Measurements from ENCODE around the gene EMILIN2. TPM values are rescaled to one million over a fixed set of nuclear protein-coding genes. Genes with fewer than 3 reads are reported as not detected.

EMILIN2 gene
- total RNA-seq, 3 donors from 2014 or later: 13.3 to 19.6 (median 18.3) TPM

GRCh38 chr18:2839202-2839601, 7.6 kb upstream of the EMILIN2 start:
- H3K36me3 ChIP-seq (ENCODE audit: low read depth): no peaks in the 10 kb centered on the region
- no peak overlapping the region for H3K4me3 ChIP-seq
- no peaks in the 10 kb centered on the region for H3K4me1 ChIP-seq (ENCODE audit: low read depth)
- H3K9me3 ChIP-seq: no peaks in the 10 kb centered on the region
- TF ChIP-seq, protein P1, sequence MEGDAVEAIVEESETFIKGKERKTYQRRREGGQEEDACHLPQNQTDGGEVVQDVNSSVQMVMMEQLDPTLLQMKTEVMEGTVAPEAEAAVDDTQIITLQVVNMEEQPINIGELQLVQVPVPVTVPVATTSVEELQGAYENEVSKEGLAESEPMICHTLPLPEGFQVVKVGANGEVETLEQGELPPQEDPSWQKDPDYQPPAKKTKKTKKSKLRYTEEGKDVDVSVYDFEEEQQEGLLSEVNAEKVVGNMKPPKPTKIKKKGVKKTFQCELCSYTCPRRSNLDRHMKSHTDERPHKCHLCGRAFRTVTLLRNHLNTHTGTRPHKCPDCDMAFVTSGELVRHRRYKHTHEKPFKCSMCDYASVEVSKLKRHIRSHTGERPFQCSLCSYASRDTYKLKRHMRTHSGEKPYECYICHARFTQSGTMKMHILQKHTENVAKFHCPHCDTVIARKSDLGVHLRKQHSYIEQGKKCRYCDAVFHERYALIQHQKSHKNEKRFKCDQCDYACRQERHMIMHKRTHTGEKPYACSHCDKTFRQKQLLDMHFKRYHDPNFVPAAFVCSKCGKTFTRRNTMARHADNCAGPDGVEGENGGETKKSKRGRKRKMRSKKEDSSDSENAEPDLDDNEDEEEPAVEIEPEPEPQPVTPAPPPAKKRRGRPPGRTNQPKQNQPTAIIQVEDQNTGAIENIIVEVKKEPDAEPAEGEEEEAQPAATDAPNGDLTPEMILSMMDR (IDR thresholded peaks at IDR 0.05): no peak
- ATAC-seq: no peak
- intact Hi-C loops (cut with DNase I, micrococcal nuclease): no loop called here
- DNase-seq: no peak

- no peaks in the 10 kb centered on the region for H3K9me3 ChIP-seq
- ATAC-seq: no peak
- no peaks in the 10 kb centered on the region for H3K36me3 ChIP-seq (ENCODE audit: low read depth)
- TF ChIP-seq, protein P1 (IDR thresholded peaks at IDR 0.05): no peak
- no peak overlapping the region for H3K4me3 ChIP-seq
- H3K4me1 ChIP-seq (ENCODE audit: low read depth): no peaks in the 10 kb centered on the region
- intact Hi-C loops (cut with DNase I, micrococcal nuclease): no loop called here
- DNase-seq: no peak
Measured at GRCh38 chr18:2840521-2840920, 6.3 kb upstream of the EMILIN2 start.

DNA sequence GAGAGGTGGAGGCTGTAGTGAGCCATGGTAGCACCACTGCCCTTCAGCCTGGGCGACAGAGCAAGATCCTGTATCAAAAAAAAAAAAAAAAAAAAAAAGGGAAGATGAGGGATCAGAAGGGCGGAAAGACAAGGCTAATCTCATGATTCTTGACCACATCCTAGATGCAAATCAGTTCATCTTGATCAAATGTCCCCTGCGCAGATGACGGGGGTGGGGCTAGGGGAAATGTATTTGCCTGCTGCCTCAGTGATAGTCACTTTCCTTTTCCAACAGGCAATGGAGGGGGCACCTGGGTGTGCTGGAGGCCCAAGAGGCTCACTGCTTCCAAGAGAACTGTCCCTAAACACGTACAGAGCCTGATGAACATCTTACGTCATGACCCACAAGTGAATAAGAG, 3.7 kb upstream of the EMILIN2 start:
- no peaks in the 10 kb centered on the region for H3K36me3 ChIP-seq (ENCODE audit: low read depth)
- H3K4me1 ChIP-seq (ENCODE audit: low read depth): peaks cover 19% of the 10 kb centered on the region
- DNase-seq: peak in 1 of 3 donors; percentile 11
- no peaks in the 10 kb centered on the region for H3K9me3 ChIP-seq
- no peak for ATAC-seq
- H3K4me3 ChIP-seq: no peak overlapping the region
- TF ChIP-seq, protein P1 (IDR thresholded peaks at IDR 0.05): no peak
- intact Hi-C loops (cut with DNase I, micrococcal nuclease): no loop called here

DNA sequence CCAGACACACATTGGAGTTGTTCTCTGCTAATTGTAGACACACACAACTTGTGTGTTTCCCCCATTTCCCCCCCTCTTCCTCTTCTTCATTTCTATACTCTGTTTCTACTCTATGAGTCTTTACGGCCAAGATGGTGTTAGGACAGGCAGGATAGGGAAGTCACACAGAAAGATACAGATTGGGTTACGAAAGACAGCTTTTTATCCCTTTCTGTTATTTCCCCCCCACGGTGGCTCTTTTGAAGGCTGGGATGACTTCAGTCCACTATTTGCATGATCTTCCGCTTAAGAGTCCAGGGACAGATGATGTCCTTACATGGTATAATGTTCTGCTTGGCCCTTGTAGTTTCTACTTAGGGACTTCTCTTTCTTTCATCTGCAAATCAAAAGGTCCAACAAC, 1.6 kb upstream of the EMILIN2 start:
- DNase-seq: no peak
- ATAC-seq: no peak
- TF ChIP-seq, protein P1 (IDR thresholded peaks at IDR 0.05): no peak
- Histone ChIP-seq H3K9me3 (no peaks in the 10 kb centered on the region), H3K36me3 (ENCODE audit: low read depth) (no peaks in the 10 kb centered on the region), H3K4me1 (ENCODE audit: low read depth) (peaks cover 19% of the 10 kb centered on the region), H3K4me3 (no peak overlapping the region)
- intact Hi-C loops (cut with DNase I, micrococcal nuclease): no loop called here

- Histone ChIP-seq H3K4me1 (ENCODE audit: low read depth) (peaks cover 19% of the 10 kb centered on the region), H3K9me3 (no peaks in the 10 kb centered on the region), H3K4me3 (no peak overlapping the region), H3K36me3 (ENCODE audit: low read depth) (no peaks in the 10 kb centered on the region)
- DNase-seq: peak; percentile 8 to 57 (median 36)
- intact Hi-C loops (cut with DNase I, micrococcal nuclease): no loop called here
- peak; percentile 30 for ATAC-seq
- TF ChIP-seq, protein P1 (IDR thresholded peaks at IDR 0.05): no peak
Measured at GRCh38 chr18:2847317-2848246, 776 bp downstream of the EMILIN2 start.
